Endothelial cell of umbilical vein (primary cell): ENCODE results near the gene KPNA1. TPM values are rescaled to one million over a fixed set of nuclear protein-coding genes. Genes with fewer than 3 reads are reported as not detected.

Experiments
- BruUV-seq: library from RNA; stranded (reverse); fragments of 400-500 nt; replicated peaks from 2 replicates; lab custom pipeline; 2021; lab: Mats Ljungman, UMichigan
- CTCF ChIA-PET: fragments of 300-600, 350-600 bp; sonication (Branson Sonifier 250); formaldehyde crosslinking; loops from one replicate; lab custom pipeline; 2021; ENCODE audit warnings: antibody characterized with exemption, inconsistent platforms; lab: Charles Lee
- POLR2A ChIA-PET: fragments of 300-600, 350-600 bp; sonication (Branson Sonifier 250); formaldehyde crosslinking; loops from one replicate; lab custom pipeline; 2021; ENCODE audit warnings: antibody characterized with exemption, inconsistent platforms; lab: Charles Lee
- DNase-seq: peaks from one replicate; pipeline ENCODE4 v3.0.0-alpha.2; 2011; ENCODE audit warnings: low read depth, low spot score
- FAIRE-seq: peaks from 2 replicates; lab custom pipeline; 2011; peaks lifted over from hg19 to GRCh38; lab: Jason Lieb, UNC
- H2AFZ ChIP-seq: 2 replicates; pipeline ENCODE4 v1.6.0; 2012; ENCODE audit warnings: low read depth, low read length, control low read depth, inconsistent platforms
- H3K27ac ChIP-seq: 2 replicates; pipeline ENCODE4 v1.5.1; 2011; ENCODE audit warnings: low read depth, mild to moderate bottlenecking, control low read depth, low read length, moderate library complexity; ENCODE audit not compliant: insufficient read depth
- H3K27me3 ChIP-seq, 2 experiments: 2 replicates each; pipeline versions ENCODE4 v1.6.0 to v1.6.1; 2011; ENCODE audit warnings: low read length in 2 of 2, mixed read lengths in 1 of 2; ENCODE audit not compliant: control insufficient read depth in 2 of 2, insufficient read depth in 2 of 2
- H3K36me3 ChIP-seq, 2 experiments: 2 replicates in 1 of 2; 3 replicates in 1 of 2; pipeline ENCODE4 v1.5.1; 2011; ENCODE audit warnings: low read length in 2 of 2, mild to moderate bottlenecking in 1 of 2, moderate library complexity in 1 of 2; ENCODE audit not compliant: control insufficient read depth in 2 of 2, insufficient read depth in 2 of 2; ENCODE audit errors: extremely low read depth in 1 of 2
- H3K4me1 ChIP-seq: 3 replicates; pipeline ENCODE4 v1.5.1; 2011; ENCODE audit warnings: mild to moderate bottlenecking, low read length; ENCODE audit not compliant: control insufficient read depth, insufficient read depth; ENCODE audit errors: extremely low read depth
- H3K4me2 ChIP-seq: 2 replicates; pipeline ENCODE4 v1.6.1; 2011; ENCODE audit warnings: low read length, control low read depth, mixed read lengths; ENCODE audit not compliant: insufficient read depth
- H3K4me3 ChIP-seq, 3 experiments: fragments of 200-600 bp in 1 of 3; sonication (generic), shearing (Covaris generic) in 1 of 3; replicated peaks in 1 of 3; 2 replicates each; pipeline ENCODE4 v1.5.1; 2011 to 2016; ENCODE audit warnings: control low read depth in 3 of 3, low read length in 3 of 3, mild to moderate bottlenecking in 2 of 3, inconsistent platforms in 1 of 3, low read depth in 1 of 3, moderate library complexity in 1 of 3; ENCODE audit not compliant: insufficient read depth in 1 of 3
- H3K79me2 ChIP-seq: 2 replicates; pipeline ENCODE4 v1.6.0; 2012; ENCODE audit warnings: low read length, inconsistent platforms; ENCODE audit not compliant: control insufficient read depth, insufficient read depth
- H3K9ac ChIP-seq: replicated peaks from 2 replicates; pipeline ENCODE3; 2011; ENCODE audit warnings: low read length, control low read depth; ENCODE audit not compliant: insufficient read depth; ENCODE audit errors: extremely low read depth
- H3K9me1 ChIP-seq: replicated peaks from 3 replicates; pipeline ENCODE4 v1.6.0; 2011; ENCODE audit warnings: mild to moderate bottlenecking, low read length; ENCODE audit not compliant: control insufficient read depth, insufficient read depth; ENCODE audit errors: extremely low read depth
- H3K9me3 ChIP-seq: replicated peaks from 2 replicates; pipeline ENCODE4 v1.5.1; 2012; ENCODE audit warnings: low read length, inconsistent platforms; ENCODE audit not compliant: control insufficient read depth, insufficient read depth
- H4K20me1 ChIP-seq: replicated peaks from 2 replicates; pipeline ENCODE3; 2011; ENCODE audit warnings: mild to moderate bottlenecking, low read length; ENCODE audit not compliant: control insufficient read depth, insufficient read depth; ENCODE audit errors: extremely low read depth
- CTCF ChIP-seq, 2 donors: IDR thresholded peaks; 1 replicate in 1 of 2; 2 replicates in 1 of 2; pipeline ENCODE4 v1.5.1; 2011; ENCODE audit warnings: low read length in 2 of 2, mild to moderate bottlenecking in 2 of 2, moderate library complexity in 2 of 2, control low read depth in 1 of 2, inconsistent platforms in 1 of 2, low read depth in 1 of 2; ENCODE audit not compliant: insufficient read depth in 1 of 2; ENCODE audit errors: extremely low read depth in 1 of 2
- EZH2 ChIP-seq: IDR thresholded peaks from 2 replicates; pipeline ENCODE4 v1.6.1; 2012; ENCODE audit warnings: borderline replicate concordance, low read depth, mild to moderate bottlenecking, moderate library complexity, low read length, inconsistent platforms; ENCODE audit not compliant: severe bottlenecking
- GATA2 ChIP-seq: IDR thresholded peaks from 2 replicates; pipeline ENCODE4 v1.7.0; 2011; ENCODE audit warnings: low read depth, mild to moderate bottlenecking, moderate library complexity, mixed read lengths, low read length; ENCODE audit not compliant: insufficient read length, insufficient read depth
- JUN ChIP-seq: IDR thresholded peaks from 2 replicates; pipeline ENCODE4 v1.6.1; 2011; ENCODE audit warnings: borderline replicate concordance, low read depth; ENCODE audit not compliant: insufficient read length, insufficient read depth
- MAX ChIP-seq: IDR thresholded peaks from 2 replicates; pipeline ENCODE4 v1.6.1; 2011; ENCODE audit not compliant: insufficient read depth, insufficient read length
- MYC ChIP-seq: IDR thresholded peaks from one replicate; pipeline ENCODE4 v1.6.1; 2011; ENCODE audit warnings: mild to moderate bottlenecking, low read depth, low read length
- POLR2A ChIP-seq: IDR thresholded peaks from 2 replicates; pipeline ENCODE4 v1.6.1; 2012; ENCODE audit warnings: low read depth, mild to moderate bottlenecking, control low read depth, low read length
- POLR2AphosphoS5 ChIP-seq: IDR thresholded peaks from 2 replicates; pipeline ENCODE4 v1.6.1; 2012; ENCODE audit warnings: low read depth, mild to moderate bottlenecking, control low read depth, low read length, moderate library complexity; ENCODE audit not compliant: insufficient read depth
- dilution Hi-C: fragments of 300-500 bp; cut with MboI; formaldehyde crosslinking; loops from one replicate; pipeline ENCODE4 v1.15.0; 2019; ENCODE audit warnings: low sequenced_read_pairs; ENCODE audit not compliant: extremely low pct_ligation_motif_present
- intact Hi-C: fragments of 100-400 bp; cut with micrococcal nuclease; formaldehyde crosslinking; loops from one replicate; pipeline ENCODE4 v1.10.0; 2022
- polyA plus RNA-seq, 4 experiments: library from polyadenylated mRNA; depleted of rRNA in 3 of 4; stranded (reverse) in 3 of 4; unstranded in 1 of 4; fragments of >200 nt; gene quantifications; 2 replicates each; pipeline versions ENCODE4 v1.2.1 to v1.2.3, GENCODE V29; 2011 to 2012; ENCODE audit warnings: missing spikeins in 1 of 4
- total RNA-seq: library from RNA; stranded (reverse); gene quantifications from 2 replicates; pipeline ENCODE4 v1.2.3, GENCODE V29; 2021

KPNA1 gene
- total and polyA plus RNA-seq, 2 donors (not counting 3 experiments of a cell fraction or from before 2014, with no cell fraction given): 24.4 to 110 TPM

- Histone ChIP-seq H4K20me1 (peaks cover 3% of the 10 kb centered on the region), H3K4me3 (no peak overlapping the region), H3K27ac (no peak overlapping the region), H3K9ac (no peak overlapping the region), H3K4me2 (no peak overlapping the region), H3K27me3 (no peaks in the 10 kb centered on the region), H3K79me2 (peaks cover 71% of the 10 kb centered on the region), H2AFZ (no peak overlapping the region), H3K4me1 (no peaks in the 10 kb centered on the region), H3K9me3 (no peaks in the 10 kb centered on the region), H3K36me3 (peaks cover 0 to 2% of the 10 kb centered on the region in 2 experiments), H3K9me1 (no peaks in the 10 kb centered on the region)
- ChIA-PET CTCF (interaction anchor here (0.6 to 1.4 kb wide), 4 partner anchors 21 to 1137 kb away, joined by 3 to 4 read pairs (median 4); no protein-coding TSS in a partner anchor), POLR2A (no interaction called here)
- no peak for TF ChIP-seq GATA2
- no peak for TF ChIP-seq MYC
- no peak for TF ChIP-seq CTCF (IDR thresholded peaks at IDR 0.05; ENCODE audit: extremely low read depth in 1 of 2, insufficient read depth in 1 of 2, low read depth in 1 of 2, low read length in 2 of 2)
- TF ChIP-seq POLR2AphosphoS5: no peak
- no peak for TF ChIP-seq EZH2
- TF ChIP-seq JUN: no peak
- TF ChIP-seq POLR2A: no peak
- no peak for TF ChIP-seq MAX
- FAIRE-seq (no peak), DNase-seq (no peak)
- no TSS peak for BruUV-seq
- intact Hi-C loops: no loop called here
- dilution Hi-C loops: no loop called here
Observed at GRCh38 chr3:122468896-122469533, 45.7 kb downstream of the KPNA1 start.
